ENCODE results near the gene RB1. TPM values are rescaled to one million over a fixed set of nuclear protein-coding genes. Genes with fewer than 3 reads are reported as not detected.

The RB1 gene
- total RNA-seq, 2 donors from 2014 or later: 18.7 to 20.1 TPM

GRCh38 chr13:48486836-48487235 is 183.3 kb downstream of the RB1 start:
- H3K27me3 ChIP-seq (ENCODE audit: control insufficient read depth, insufficient read depth, low read length, poor library complexity, severe bottlenecking): no peaks in the 10 kb centered on the region
- H3K27ac ChIP-seq (ENCODE audit: low read depth, low read length): no peak overlapping the region
- peaks cover 8% of the 10 kb centered on the region for H3K9me3 ChIP-seq (ENCODE audit: control insufficient read depth, low read length)
- no peak overlapping the region for H3K27ac Mint-ChIP-seq
- H3K4me3 ChIP-seq (ENCODE audit: low read length): no peak overlapping the region
- no peak overlapping the region for H3K9ac ChIP-seq (ENCODE audit: extremely low read depth, low read length, poor library complexity, severe bottlenecking)
- H3K9me3 Mint-ChIP-seq: peaks cover 6% of the 10 kb centered on the region
- no peaks in the 10 kb centered on the region for H3K27me3 Mint-ChIP-seq (ENCODE audit: insufficient read depth)
- no peak for TF ChIP-seq CTCF (conservative IDR thresholded peaks at IDR 0.05)
- H3K36me3 ChIP-seq (ENCODE audit: control insufficient read depth, insufficient read depth, low read length): no peaks in the 10 kb centered on the region
- DNase-seq: no peak
- peaks cover 14% of the 10 kb centered on the region for H3K36me3 Mint-ChIP-seq (ENCODE audit: low read depth)
- WGBS, 2 experiments (ENCODE audit: insufficient coverage in 1 of 2, insufficient read length in 1 of 2): 90 to 95% methylated on average over 4 to 5 of the region's 5 CpGs
- no peaks in the 10 kb centered on the region for H3K4me1 ChIP-seq (ENCODE audit: control insufficient read depth, insufficient read depth, low read length)
- no peak overlapping the region for H3K4me3 Mint-ChIP-seq
- no peaks in the 10 kb centered on the region for H3K4me1 Mint-ChIP-seq

- Histone ChIP-seq H3K9ac (ENCODE audit: extremely low read depth, low read length, poor library complexity, severe bottlenecking) (no peak overlapping the region), H3K27me3 (ENCODE audit: control insufficient read depth, insufficient read depth, low read length, poor library complexity, severe bottlenecking) (no peaks in the 10 kb centered on the region), H3K36me3 (ENCODE audit: control insufficient read depth, insufficient read depth, low read length) (no peaks in the 10 kb centered on the region), H3K9me3 (ENCODE audit: control insufficient read depth, low read length) (peaks cover 8% of the 10 kb centered on the region), H3K27ac (ENCODE audit: low read depth, low read length) (no peak overlapping the region), H3K4me3 (ENCODE audit: low read length) (no peak overlapping the region), H3K4me1 (ENCODE audit: control insufficient read depth, insufficient read depth, low read length) (no peaks in the 10 kb centered on the region)
- Mint-ChIP-seq H3K4me3 (no peak overlapping the region), H3K4me1 (no peaks in the 10 kb centered on the region), H3K27ac (no peak overlapping the region), H3K9me3 (peaks cover 6% of the 10 kb centered on the region), H3K36me3 (ENCODE audit: low read depth) (peaks cover 14% of the 10 kb centered on the region), H3K27me3 (ENCODE audit: insufficient read depth) (no peaks in the 10 kb centered on the region)
- WGBS, 2 experiments (ENCODE audit: insufficient coverage in 1 of 2, insufficient read length in 1 of 2): 83 to 88% methylated on average over 1 to 2 of the region's 2 CpGs
- TF ChIP-seq CTCF (conservative IDR thresholded peaks at IDR 0.05): no peak
- no peak for DNase-seq
Measured at GRCh38 chr13:48487968-48488367, 184.4 kb downstream of the RB1 start.

GRCh38 chr13:48488995-48489394 is 185.4 kb downstream of the RB1 start:
- no peak overlapping the region for H3K27ac ChIP-seq (ENCODE audit: low read depth, low read length)
- H3K27me3 ChIP-seq (ENCODE audit: control insufficient read depth, insufficient read depth, low read length, poor library complexity, severe bottlenecking): no peaks in the 10 kb centered on the region
- DNase-seq: no peak
- no peaks in the 10 kb centered on the region for H3K4me1 ChIP-seq (ENCODE audit: control insufficient read depth, insufficient read depth, low read length)
- peaks cover 8% of the 10 kb centered on the region for H3K9me3 ChIP-seq (ENCODE audit: control insufficient read depth, low read length)
- TF ChIP-seq CTCF (conservative IDR thresholded peaks at IDR 0.05): no peak
- Mint-ChIP-seq H3K27ac (no peak overlapping the region), H3K4me1 (no peaks in the 10 kb centered on the region), H3K27me3 (ENCODE audit: insufficient read depth) (no peaks in the 10 kb centered on the region), H3K4me3 (no peak overlapping the region), H3K36me3 (ENCODE audit: low read depth) (peaks cover 14% of the 10 kb centered on the region), H3K9me3 (peaks cover 6% of the 10 kb centered on the region)
- H3K4me3 ChIP-seq (ENCODE audit: low read length): no peak overlapping the region
- H3K36me3 ChIP-seq (ENCODE audit: control insufficient read depth, insufficient read depth, low read length): no peaks in the 10 kb centered on the region
- no peak overlapping the region for H3K9ac ChIP-seq (ENCODE audit: extremely low read depth, low read length, poor library complexity, severe bottlenecking)
